GM21737 (cell line): ENCODE measurements around the gene KIF5B.
"Not testable (repeated sequence)": the region's sequence is repeated elsewhere in the genome, so short reads cannot be mapped to it uniquely, and the experiment has no call there.

ENCODE experiments used
- ATAC-seq: cut with Tn5 transposase; IDR thresholded peaks from one replicate; pipeline ENCODE4 v1.9.1; 2021; ENCODE audit warnings: mild to moderate bottlenecking, moderate library complexity; ENCODE audit not compliant: unreplicated experiment

Gene KIF5B

DNA sequence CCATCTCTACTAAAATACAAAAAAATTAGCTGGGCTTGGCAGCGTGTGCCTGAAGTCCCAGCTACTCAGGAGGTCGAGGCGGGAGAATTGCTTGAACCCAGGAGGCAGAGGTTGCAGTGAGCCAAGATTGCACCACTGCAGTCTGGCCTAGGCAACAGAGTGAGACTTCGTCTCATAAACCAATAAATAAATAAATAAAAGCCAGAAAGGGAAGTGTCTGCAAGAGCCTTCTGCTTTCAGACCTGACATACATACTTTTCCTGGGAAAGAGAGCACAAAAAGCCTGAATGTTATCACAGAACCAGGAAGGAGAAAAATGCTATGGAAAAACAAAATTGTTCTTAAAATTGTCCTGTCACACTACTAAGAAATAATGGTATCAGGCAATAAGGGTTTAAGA, 4.1 kb upstream of the KIF5B start:
- ATAC-seq, result no peak

DNA sequence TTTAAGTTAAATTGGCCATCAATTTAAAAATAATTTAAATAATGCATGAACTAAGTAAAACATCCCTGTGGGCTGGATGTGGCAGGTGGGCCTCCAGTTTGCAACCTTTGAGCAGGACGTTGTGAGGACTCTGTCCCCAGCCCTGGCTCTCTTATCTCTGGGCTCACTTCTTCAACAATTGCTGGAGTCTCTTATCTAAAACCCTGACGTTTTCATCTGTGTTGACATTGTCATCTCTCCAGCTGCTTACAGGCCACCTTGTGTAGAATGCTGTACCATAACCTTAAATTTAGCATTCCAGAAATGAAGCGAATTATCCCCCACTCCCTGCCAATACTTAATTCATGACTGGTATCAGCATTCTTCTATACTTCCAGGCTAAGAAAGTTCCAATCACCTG, 3.2 kb upstream of the KIF5B start:
- ATAC-seq, result no peak

DNA sequence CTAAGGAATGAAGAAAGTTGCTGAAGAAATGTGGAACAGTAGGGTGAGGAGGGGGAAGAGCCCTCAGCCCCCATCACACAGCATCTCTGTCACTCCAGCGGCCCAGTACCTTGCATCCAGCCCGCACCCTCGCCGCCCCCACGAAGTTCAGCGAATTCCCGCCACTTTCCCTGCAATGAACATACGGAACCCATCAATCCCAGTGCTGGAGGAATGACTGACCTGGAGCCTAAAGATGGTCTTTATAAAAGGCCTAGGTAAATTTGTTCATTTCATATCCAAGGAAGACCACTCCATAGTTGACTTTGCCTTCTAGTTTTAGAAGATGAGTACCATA, 779 bp upstream of the KIF5B start:
- no peak for ATAC-seq

DNA sequence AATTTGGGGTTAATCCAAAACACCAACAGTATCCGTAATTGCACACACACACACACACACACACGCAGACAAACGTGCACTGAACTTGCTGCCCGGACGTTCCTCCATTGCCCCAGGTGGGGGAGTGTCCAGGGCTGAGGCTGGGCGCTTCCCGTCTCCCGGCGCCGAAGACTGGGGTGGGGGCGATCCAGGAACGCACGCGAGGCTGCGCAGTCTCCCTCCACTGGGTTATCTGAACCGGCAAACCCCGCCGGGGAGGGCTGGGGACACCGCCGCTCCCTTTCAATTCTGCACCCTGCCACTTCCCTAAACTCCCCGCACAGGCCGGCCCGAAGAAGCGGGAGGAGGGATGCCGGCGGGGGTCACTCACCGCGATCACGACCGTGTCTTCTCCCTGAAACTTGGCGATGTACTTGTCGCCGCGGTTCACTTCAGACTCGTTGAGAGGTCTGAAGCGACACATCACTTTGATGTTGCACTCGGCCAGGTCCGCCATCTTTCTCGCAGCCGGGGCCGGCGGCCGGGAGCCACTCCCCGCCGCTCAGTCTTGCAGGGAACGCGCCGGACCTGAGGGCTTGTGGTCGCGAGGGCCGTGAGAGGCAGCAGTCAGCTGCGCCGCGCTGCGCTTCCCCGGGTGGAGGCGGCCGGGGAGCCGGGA, 618 bp downstream of the KIF5B start:
- peak; percentile 34 for ATAC-seq

DNA sequence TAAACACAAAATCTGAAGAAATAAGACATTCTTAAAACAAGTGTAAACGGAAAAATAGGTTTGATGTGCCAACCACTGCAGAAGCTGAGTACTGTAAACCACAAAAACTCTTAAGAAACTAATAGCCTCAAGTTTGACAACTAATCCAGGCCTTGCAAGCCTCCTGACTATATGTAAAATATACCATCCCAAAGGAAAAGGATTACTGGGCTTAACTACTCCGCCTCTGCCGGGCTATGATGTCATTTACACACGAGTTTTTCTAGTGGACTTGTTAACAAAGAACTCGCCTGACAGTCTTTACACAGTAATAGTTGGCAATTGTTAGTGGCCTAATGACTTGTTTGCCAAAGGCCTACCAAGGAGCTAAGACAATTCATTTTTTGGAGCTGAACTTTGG, 2.1 kb downstream of the KIF5B start:
- no peak for ATAC-seq

DNA sequence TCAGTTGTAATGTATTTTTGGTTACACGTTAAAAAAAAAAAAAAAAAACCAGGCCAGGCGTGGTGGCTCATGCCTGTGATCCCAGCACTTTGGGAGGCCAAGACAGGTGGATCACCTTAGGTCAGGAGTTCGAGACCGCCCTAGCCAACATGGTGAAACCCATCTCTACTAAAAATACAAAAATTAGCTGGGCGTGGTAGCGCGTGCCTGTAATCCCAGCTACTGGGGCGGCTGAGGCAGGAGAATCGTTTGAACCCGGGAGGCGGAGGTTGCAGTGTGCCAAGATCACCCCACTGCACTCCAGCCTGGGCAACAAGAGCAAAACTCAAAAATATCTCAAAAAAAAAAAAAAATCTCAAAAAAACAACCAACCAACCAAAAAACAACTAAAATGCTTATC, 2.8 kb downstream of the KIF5B start:
- not testable (repeated sequence) for ATAC-seq

- ATAC-seq, result no peak
Observed at GRCh38 chr10:32051926-32052325, 4.3 kb downstream of the KIF5B start.

DNA sequence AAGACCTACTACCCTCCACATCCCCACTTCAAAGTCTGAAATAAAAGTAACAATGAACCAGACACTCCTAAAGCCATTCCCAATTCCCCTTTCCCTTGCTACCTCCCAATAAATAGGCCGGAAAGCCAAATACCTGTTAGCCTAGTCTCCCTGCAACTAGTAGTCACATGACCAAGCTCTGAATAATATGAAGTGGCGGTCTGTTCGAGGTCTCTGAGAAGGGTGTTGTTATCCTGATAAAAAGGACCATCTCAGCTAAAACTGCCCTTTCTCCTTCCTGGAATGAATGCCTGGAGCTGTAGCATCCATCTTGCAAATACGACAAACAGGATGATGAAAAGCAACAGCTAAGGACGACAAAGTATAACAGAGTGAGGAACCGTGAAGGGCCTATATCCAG, 6.0 kb downstream of the KIF5B start:
- no peak for ATAC-seq

- ATAC-seq, result no peak
Observed at GRCh38 chr10:32049113-32049512, 7.1 kb downstream of the KIF5B start.

DNA sequence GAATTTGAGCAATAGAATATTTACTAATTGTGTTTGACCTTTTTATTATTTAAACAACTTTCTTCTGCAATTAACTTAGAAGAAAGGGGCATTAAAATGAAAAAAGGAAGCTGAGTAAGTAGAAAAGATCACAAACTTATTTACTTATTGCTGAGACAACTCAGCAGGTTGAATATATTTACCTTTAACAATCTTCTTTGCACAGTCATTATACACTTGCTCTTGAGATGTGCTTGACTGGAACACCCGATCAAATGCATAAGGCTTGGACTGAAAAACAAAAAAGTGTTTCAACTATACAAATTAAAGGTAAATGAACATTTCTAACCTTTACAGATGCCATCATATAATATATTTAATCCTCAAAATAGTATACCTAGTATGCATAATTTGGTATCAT, 7.9 kb downstream of the KIF5B start:
- no peak for ATAC-seq

GRCh38 chr10:32047881-32048280, 8.3 kb downstream of the KIF5B start:
- no peak for ATAC-seq

GRCh38 chr10:32046151-32046550, 10.1 kb downstream of the KIF5B start:
- ATAC-seq, result no peak

DNA sequence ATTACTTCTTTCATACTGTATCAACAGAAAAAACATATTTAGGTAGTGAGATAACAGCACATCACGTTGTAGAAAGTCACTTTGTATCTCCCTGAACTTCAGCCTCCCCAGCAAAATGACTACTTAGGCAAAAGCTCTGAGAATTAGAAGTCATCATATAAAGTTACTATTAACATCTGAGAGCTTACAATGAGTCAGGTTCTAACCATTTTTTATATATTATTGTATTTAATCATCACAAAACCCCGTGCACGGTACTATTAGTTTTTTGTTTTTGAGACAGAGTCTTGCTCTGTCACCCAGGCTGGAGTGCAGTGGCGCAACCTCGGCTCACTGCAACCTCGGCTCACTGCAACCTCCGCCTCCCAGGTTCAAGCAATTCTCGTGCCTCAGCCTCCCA, 13.5 kb downstream of the KIF5B start:
- not testable (repeated sequence) for ATAC-seq

- ATAC-seq, result no peak
Observed at GRCh38 chr10:32041290-32042028, 14.8 kb downstream of the KIF5B start.

DNA sequence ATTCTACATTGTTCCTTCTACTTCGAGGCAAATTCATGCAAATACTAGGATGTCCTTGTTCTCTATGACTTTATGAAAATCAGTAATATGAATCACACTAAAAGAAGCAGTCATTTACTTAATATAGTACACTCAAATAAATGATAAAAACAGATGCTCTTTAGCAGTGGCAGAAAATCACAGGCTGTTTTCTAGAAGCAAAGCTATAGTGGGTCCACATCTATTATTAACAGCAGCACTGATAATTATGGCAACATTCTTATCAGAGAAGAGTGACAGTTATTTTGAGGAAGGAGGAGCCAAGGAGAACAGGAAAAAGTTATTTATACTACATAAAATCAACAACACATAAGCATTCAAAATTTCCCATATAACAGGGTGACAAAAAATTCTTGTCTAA, 16.5 kb downstream of the KIF5B start:
- no peak for ATAC-seq

DNA sequence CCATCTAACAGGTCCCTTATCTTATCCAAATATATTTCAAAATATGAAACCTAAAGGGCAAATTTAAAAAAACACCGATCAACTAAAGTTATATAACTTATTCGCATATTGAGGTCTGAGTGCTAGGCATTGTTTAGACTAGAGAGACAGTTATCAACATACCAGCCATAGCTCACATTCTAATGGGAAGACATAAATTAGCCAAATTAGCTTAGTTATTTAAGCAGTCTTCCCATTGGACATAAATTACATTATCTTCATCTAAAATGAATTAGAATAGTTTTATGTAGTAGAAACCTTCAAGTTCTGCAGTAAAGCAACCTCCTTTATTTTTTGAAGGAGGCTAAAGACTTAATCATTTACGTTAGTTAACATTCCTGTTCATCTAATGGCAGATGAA, 17.4 kb downstream of the KIF5B start:
- ATAC-seq, result no peak

DNA sequence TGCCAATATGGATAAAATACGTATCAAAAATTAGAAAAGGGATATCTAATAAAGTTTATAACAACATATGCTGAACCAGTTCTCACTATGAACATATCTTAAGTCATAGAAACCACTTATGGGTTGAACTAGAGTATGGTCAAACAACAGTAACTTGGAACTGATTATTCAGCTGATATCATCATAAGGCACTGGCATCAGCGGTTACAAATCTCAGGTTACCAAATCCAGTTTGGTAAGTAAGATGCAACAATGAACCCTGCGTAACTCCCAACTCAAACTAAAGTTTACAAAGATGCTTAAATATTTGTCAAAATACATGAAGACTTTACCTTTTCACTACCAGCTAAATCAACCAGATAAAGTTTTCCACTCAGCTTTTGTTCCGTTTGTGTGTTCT, 19.3 kb downstream of the KIF5B start:
- ATAC-seq, result no peak

DNA sequence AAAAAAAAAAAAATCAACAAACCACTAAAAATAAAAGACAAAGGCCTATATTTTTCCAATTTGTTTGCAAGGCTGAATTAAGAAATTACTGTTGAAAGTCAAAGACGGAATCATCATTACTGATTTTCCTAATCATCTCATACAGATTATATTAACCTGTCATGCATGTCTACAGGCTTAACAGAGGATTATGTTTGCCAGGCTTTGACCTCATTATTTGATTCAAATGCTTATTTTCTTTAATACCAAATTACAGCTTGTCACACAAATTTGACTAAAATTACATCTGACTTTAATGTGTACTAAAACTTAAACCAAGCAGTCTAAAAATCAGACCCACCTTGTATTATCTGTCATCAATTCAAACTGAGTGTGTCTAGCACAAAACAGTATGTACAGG, 21.2 kb downstream of the KIF5B start:
- ATAC-seq, result no peak

- no peak for ATAC-seq
Observed at GRCh38 chr10:32033171-32033570, 23.1 kb downstream of the KIF5B start.

- no peak for ATAC-seq
Observed at GRCh38 chr10:32031920-32032319, 24.3 kb downstream of the KIF5B start.

- ATAC-seq, result no peak
Observed at GRCh38 chr10:32031424-32031823, 24.8 kb downstream of the KIF5B start.

DNA sequence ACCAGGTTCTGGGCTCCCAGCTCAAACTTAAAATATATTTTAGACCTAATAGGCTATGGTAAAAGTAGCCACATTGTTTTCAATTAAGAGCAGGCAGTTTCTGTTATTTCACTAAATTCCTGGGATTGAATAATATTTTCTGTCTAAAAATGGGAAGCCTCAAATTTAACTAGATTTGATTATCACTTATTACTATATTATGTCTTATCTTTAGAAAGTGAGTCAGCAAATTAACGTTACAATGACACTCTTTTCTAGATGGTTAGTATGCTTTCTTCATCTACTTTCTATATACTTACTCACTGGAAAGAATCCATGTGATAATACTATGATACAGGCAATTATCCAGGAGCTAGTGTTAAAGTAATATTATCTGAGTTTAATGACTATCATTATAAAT, 27.5 kb downstream of the KIF5B start:
- no peak for ATAC-seq

- ATAC-seq, result peak; percentile 60
Observed at GRCh38 chr10:32023264-32023663, 33.0 kb downstream of the KIF5B start.
